OCI-LY3 (cell line): ENCODE measurements around the gene LIMA1.
A peak's percentile ranks its signal among the peaks of the same experiment; 100 is the strongest.

ENCODE experiments used
- CTCF ChIP-seq: fragments of 200-600, 300-600 bp; sonication (generic); IDR thresholded peaks from 2 replicates; pipeline ENCODE4 v1.5.1; 2014; ENCODE audit warnings: antibody characterized with exemption, low read length, low read depth
- EZH2phosphoT487 ChIP-seq: fragments of 200-600 bp; shearing (Covaris generic); IDR thresholded peaks from 2 replicates; pipeline ENCODE4 v1.6.1; 2018; ENCODE audit warnings: antibody characterized with exemption, mixed run types, low read depth

- TF ChIP-seq CTCF, result peak; percentile 68
- TF ChIP-seq EZH2phosphoT487, result no peak
These were observed 108.2 kb downstream of the LIMA1 start for GRCh38 chr12:50174971-50175715.
